Measurements from ENCODE around the gene C12orf60. TPM values are rescaled to one million over a fixed set of nuclear protein-coding genes. Genes with fewer than 3 reads are reported as not detected.
A peak's percentile ranks its signal among the peaks of the same experiment; 100 is the strongest.

Gene C12orf60
- total RNA-seq, 1 donor from 2014 or later: 0.17 TPM

DNA sequence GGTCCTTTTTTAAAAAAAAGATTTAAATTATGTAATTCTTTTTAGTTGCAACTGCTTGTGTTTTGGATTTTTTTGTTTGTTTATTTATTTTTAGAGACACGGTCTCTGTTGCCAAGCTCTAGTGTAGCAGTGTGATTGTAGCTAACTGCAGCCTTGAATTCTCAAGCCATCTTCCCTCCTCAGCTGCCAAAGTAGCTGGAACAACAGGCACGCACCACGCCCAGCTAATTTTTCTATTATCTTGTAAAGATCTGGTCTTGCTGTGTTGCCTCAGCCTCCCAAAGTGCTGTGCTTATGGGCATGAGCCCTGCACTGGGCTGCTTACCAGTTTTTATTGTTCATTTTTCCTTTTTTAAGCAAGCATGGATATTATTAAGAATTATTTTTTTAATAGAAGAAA lies 50.5 kb downstream of the C12orf60 start:
- H3K36me3 ChIP-seq: no peaks in the 10 kb centered on the region
- H3K4me3 ChIP-seq: no peak overlapping the region
- no peaks in the 10 kb centered on the region for H3K4me1 ChIP-seq
- ATAC-seq (no peak), DNase-seq (no peak)
- no peaks in the 10 kb centered on the region for H3K9me3 ChIP-seq
- H3K27ac ChIP-seq: no peak overlapping the region
- TF ChIP-seq, protein P1, sequence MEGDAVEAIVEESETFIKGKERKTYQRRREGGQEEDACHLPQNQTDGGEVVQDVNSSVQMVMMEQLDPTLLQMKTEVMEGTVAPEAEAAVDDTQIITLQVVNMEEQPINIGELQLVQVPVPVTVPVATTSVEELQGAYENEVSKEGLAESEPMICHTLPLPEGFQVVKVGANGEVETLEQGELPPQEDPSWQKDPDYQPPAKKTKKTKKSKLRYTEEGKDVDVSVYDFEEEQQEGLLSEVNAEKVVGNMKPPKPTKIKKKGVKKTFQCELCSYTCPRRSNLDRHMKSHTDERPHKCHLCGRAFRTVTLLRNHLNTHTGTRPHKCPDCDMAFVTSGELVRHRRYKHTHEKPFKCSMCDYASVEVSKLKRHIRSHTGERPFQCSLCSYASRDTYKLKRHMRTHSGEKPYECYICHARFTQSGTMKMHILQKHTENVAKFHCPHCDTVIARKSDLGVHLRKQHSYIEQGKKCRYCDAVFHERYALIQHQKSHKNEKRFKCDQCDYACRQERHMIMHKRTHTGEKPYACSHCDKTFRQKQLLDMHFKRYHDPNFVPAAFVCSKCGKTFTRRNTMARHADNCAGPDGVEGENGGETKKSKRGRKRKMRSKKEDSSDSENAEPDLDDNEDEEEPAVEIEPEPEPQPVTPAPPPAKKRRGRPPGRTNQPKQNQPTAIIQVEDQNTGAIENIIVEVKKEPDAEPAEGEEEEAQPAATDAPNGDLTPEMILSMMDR (IDR thresholded peaks at IDR 0.05): no peak
- H3K27me3 ChIP-seq: no peaks in the 10 kb centered on the region
- intact Hi-C loops (cut with DNase I): no loop called here

DNA sequence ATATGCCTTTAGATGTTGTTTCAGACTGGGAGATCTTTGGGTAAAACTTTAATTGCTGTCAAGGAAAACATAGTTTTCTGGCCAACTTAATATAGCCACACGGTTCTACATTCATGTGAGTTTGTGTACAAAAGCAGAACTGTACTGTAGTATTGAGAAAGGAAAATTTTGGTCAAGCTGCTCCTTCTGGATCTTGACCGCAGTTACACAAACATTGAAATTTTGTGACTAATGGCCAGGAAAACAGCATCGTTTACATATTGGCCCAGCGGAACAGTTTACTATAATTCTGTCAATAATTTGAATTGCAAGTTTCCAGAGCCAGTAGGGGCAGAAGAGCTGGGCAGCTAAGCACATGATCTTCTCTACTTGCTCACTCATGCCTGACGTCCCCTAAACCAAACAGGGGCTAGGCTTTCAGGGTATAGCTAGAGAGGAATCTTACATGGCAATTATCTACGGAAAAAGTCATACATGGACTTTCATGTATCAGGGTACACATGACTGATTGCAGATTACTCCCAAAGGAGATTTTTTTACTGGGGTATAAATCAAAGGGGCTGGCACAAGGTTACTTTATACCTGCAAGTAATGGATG lies 51.2 kb downstream of the C12orf60 start:
- no peak overlapping the region for H3K27ac ChIP-seq
- H3K36me3 ChIP-seq: no peaks in the 10 kb centered on the region
- ATAC-seq: no peak
- no peaks in the 10 kb centered on the region for H3K9me3 ChIP-seq
- H3K4me3 ChIP-seq: no peak overlapping the region
- TF ChIP-seq, protein P1 (IDR thresholded peaks at IDR 0.05): no peak
- no peak for DNase-seq
- no peaks in the 10 kb centered on the region for H3K4me1 ChIP-seq
- intact Hi-C loops (cut with DNase I): no loop called here
- H3K27me3 ChIP-seq: no peaks in the 10 kb centered on the region

DNA sequence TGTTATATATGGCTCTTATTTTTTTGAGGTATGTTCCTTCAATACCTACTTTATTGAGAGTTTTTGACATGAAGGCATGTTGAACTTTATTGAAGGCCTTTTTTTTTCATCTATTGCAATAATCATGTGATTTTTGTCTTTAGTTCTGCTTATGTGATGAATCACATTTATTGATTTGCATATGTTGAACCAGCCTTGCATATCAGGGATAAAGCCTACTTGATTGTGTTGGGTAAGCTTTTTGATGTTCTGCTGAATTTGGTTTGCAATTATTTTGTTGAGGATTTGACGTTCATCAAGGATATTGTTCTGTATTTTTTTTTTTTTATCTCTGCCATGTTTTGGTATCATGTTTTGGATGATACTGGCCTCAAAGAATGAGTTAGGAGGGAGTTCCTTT lies 55.0 kb downstream of the C12orf60 start:
- no peaks in the 10 kb centered on the region for H3K4me1 ChIP-seq
- ATAC-seq: no peak
- DNase-seq: no peak
- no peak overlapping the region for H3K4me3 ChIP-seq
- no peaks in the 10 kb centered on the region for H3K9me3 ChIP-seq
- TF ChIP-seq, protein P1 (IDR thresholded peaks at IDR 0.05): no peak
- no peaks in the 10 kb centered on the region for H3K36me3 ChIP-seq
- H3K27me3 ChIP-seq: no peaks in the 10 kb centered on the region
- intact Hi-C loops (cut with DNase I): no loop called here
- H3K27ac ChIP-seq: no peak overlapping the region

DNA sequence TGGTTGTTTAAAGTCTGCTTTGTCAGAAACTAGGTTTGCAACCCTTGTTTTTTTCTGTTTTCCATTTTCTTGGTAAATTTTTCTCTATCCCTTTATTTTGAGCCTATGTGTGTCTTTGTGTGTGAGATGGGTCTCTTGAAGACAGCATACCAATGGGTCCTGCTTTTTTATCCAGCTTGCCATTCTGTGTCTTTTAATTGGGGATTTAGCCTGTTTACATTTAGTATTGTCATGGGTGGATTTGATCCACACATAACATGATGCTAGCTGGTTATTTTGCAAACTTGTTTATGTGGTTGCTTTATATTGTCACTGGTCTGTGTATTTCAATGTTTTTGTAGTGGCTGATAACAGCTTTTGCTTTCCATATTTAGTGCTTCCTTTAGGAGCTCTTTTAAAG lies 57.0 kb downstream of the C12orf60 start:
- no peak for ATAC-seq
- Histone ChIP-seq H3K4me3 (no peak overlapping the region), H3K9me3 (no peaks in the 10 kb centered on the region), H3K27ac (no peak overlapping the region), H3K4me1 (no peaks in the 10 kb centered on the region), H3K36me3 (no peaks in the 10 kb centered on the region), H3K27me3 (no peaks in the 10 kb centered on the region)
- intact Hi-C loops (cut with DNase I): no loop called here
- DNase-seq: no peak
- TF ChIP-seq, protein P1 (IDR thresholded peaks at IDR 0.05): no peak

DNA sequence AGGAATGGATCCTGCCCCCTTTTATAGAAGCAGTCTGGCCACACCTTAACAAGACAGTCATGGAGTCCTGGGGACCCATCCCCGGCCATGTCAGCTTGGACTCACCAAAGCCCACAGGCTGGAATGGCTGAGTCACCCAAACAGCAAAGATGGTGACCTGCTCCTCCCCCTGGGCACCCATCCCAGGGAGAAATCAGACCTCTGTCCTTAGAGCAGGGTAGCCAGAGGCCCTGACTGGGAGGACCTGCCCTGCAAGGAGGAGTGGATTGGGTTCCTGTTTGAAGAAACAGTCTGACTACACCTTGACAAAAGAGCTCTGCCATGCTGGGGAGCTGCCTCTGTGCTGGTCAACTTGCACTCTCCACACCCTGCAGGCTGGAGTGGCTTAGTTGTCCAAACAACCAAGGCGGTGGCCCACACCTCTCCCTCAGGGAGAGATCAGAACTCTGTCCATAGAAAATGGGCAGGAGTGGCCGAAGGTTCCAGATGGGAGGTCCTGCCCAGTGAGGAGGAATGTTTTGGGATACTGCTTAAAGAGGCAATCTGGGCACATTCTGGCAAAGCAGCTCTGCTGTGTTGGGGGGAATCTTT lies 65.5 kb downstream of the C12orf60 start:
- ATAC-seq (peak; percentile 9), DNase-seq (no peak)
- Histone ChIP-seq H3K36me3 (no peaks in the 10 kb centered on the region), H3K27me3 (no peaks in the 10 kb centered on the region), H3K9me3 (no peaks in the 10 kb centered on the region), H3K4me3 (no peak overlapping the region), H3K4me1 (no peaks in the 10 kb centered on the region), H3K27ac (no peak overlapping the region)
- intact Hi-C loops (cut with DNase I): no loop called here
- TF ChIP-seq, protein P1 (IDR thresholded peaks at IDR 0.05): no peak

Data from upper lobe of right lung (tissue), 1 donor.